Measurements from ENCODE around the gene IL1RAPL2. TPM values are rescaled to one million over a fixed set of nuclear protein-coding genes. Genes with fewer than 3 reads are reported as not detected.

The IL1RAPL2 gene
- total and polyA plus RNA-seq, 2 donors (not counting 3 experiments of a cell fraction or from before 2014, with no cell fraction given), result not detected

GRCh38 chrX:105117621-105118020 is 551.6 kb downstream of the IL1RAPL2 start:
- no peaks in the 10 kb centered on the region for H3K36me3 ChIP-seq (ENCODE audit: control insufficient read depth in 2 of 2, extremely low read depth in 1 of 2, insufficient read depth in 2 of 2, low read length in 2 of 2)
- dilution Hi-C loops (cut with MboI; ENCODE audit: extremely low pct_ligation_motif_present, low sequenced_read_pairs) (no loop called here), intact Hi-C loops (cut with micrococcal nuclease) (no loop called here)
- no peaks in the 10 kb centered on the region for H3K9me1 ChIP-seq (replicated peaks; ENCODE audit: control insufficient read depth, extremely low read depth, insufficient read depth, low read length)
- no TSS peak for BruUV-seq (replicated peaks)
- H3K9me3 ChIP-seq (replicated peaks; ENCODE audit: control insufficient read depth, insufficient read depth, low read length), result no peaks in the 10 kb centered on the region
- H4K20me1 ChIP-seq (replicated peaks; ENCODE audit: control insufficient read depth, extremely low read depth, insufficient read depth, low read length), result no peaks in the 10 kb centered on the region
- no peak for TF ChIP-seq JUN (IDR thresholded peaks at IDR 0.05; ENCODE audit: borderline replicate concordance, insufficient read depth, insufficient read length, low read depth)
- no peak for TF ChIP-seq MAX (IDR thresholded peaks at IDR 0.05; ENCODE audit: insufficient read depth, insufficient read length)
- no peak for TF ChIP-seq POLR2A (IDR thresholded peaks at IDR 0.05; ENCODE audit: low read depth, low read length)
- no peak for TF ChIP-seq CTCF (IDR thresholded peaks at IDR 0.05; ENCODE audit: extremely low read depth in 1 of 2, insufficient read depth in 1 of 2, low read depth in 1 of 2, low read length in 2 of 2)
- H3K27ac ChIP-seq (ENCODE audit: insufficient read depth, low read depth, low read length), result no peak overlapping the region
- no peak overlapping the region for H2AFZ ChIP-seq (ENCODE audit: low read depth, low read length)
- POLR2A ChIA-PET, result no interaction called here
- CTCF ChIA-PET, result no interaction called here
- no peak overlapping the region for H3K4me3 ChIP-seq (replicated peaks in 1 of 3; ENCODE audit: insufficient read depth in 1 of 3, low read depth in 1 of 3, low read length in 3 of 3)
- DNase-seq (ENCODE audit: low read depth, low spot score) (no peak), FAIRE-seq (no peak)
- H3K4me1 ChIP-seq (ENCODE audit: control insufficient read depth, extremely low read depth, insufficient read depth, low read length), result no peaks in the 10 kb centered on the region
- no peak overlapping the region for H3K9ac ChIP-seq (replicated peaks; ENCODE audit: extremely low read depth, insufficient read depth, low read length)
- no peaks in the 10 kb centered on the region for H3K79me2 ChIP-seq (ENCODE audit: control insufficient read depth, insufficient read depth, low read length)
- H3K4me2 ChIP-seq (ENCODE audit: insufficient read depth, low read length), result no peak overlapping the region
- no peaks in the 10 kb centered on the region for H3K27me3 ChIP-seq (ENCODE audit: control insufficient read depth in 2 of 2, insufficient read depth in 2 of 2, low read length in 2 of 2)

- no peaks in the 10 kb centered on the region for H3K79me2 ChIP-seq (ENCODE audit: control insufficient read depth, insufficient read depth, low read length)
- no peak overlapping the region for H3K27ac ChIP-seq (ENCODE audit: insufficient read depth, low read depth, low read length)
- no peak overlapping the region for H2AFZ ChIP-seq (ENCODE audit: low read depth, low read length)
- CTCF ChIA-PET, result no interaction called here
- TF ChIP-seq EZH2 (IDR thresholded peaks at IDR 0.05; ENCODE audit: borderline replicate concordance, low read depth, low read length, severe bottlenecking) (no peak), MAX (IDR thresholded peaks at IDR 0.05; ENCODE audit: insufficient read depth, insufficient read length) (no peak), MYC (IDR thresholded peaks at IDR 0.05; ENCODE audit: low read depth, low read length) (no peak), JUN (IDR thresholded peaks at IDR 0.05; ENCODE audit: borderline replicate concordance, insufficient read depth, insufficient read length, low read depth) (no peak), CTCF (IDR thresholded peaks at IDR 0.05; ENCODE audit: extremely low read depth in 1 of 2, insufficient read depth in 1 of 2, low read depth in 1 of 2, low read length in 2 of 2) (no peak), GATA2 (IDR thresholded peaks at IDR 0.05; ENCODE audit: insufficient read depth, insufficient read length, low read depth, low read length) (no peak)
- BruUV-seq (replicated peaks), result no TSS peak
- no peaks in the 10 kb centered on the region for H3K36me3 ChIP-seq (ENCODE audit: control insufficient read depth in 2 of 2, extremely low read depth in 1 of 2, insufficient read depth in 2 of 2, low read length in 2 of 2)
- POLR2A ChIA-PET, result no interaction called here
- no peak overlapping the region for H3K9ac ChIP-seq (replicated peaks; ENCODE audit: extremely low read depth, insufficient read depth, low read length)
- DNase-seq (ENCODE audit: low read depth, low spot score) (no peak), FAIRE-seq (no peak)
- H3K4me3 ChIP-seq (replicated peaks in 1 of 3; ENCODE audit: insufficient read depth in 1 of 3, low read depth in 1 of 3, low read length in 3 of 3), result no peak overlapping the region
- no peak overlapping the region for H3K4me2 ChIP-seq (ENCODE audit: insufficient read depth, low read length)
- intact Hi-C loops (cut with micrococcal nuclease) (no loop called here), dilution Hi-C loops (cut with MboI; ENCODE audit: extremely low pct_ligation_motif_present, low sequenced_read_pairs) (no loop called here)
- no peaks in the 10 kb centered on the region for H4K20me1 ChIP-seq (replicated peaks; ENCODE audit: control insufficient read depth, extremely low read depth, insufficient read depth, low read length)
- H3K27me3 ChIP-seq (ENCODE audit: control insufficient read depth in 2 of 2, insufficient read depth in 2 of 2, low read length in 2 of 2), result no peaks in the 10 kb centered on the region
- no peaks in the 10 kb centered on the region for H3K9me3 ChIP-seq (replicated peaks; ENCODE audit: control insufficient read depth, insufficient read depth, low read length)
- no peaks in the 10 kb centered on the region for H3K4me1 ChIP-seq (ENCODE audit: control insufficient read depth, extremely low read depth, insufficient read depth, low read length)
- no peaks in the 10 kb centered on the region for H3K9me1 ChIP-seq (replicated peaks; ENCODE audit: control insufficient read depth, extremely low read depth, insufficient read depth, low read length)
These were observed 554.5 kb downstream of the IL1RAPL2 start for GRCh38 chrX:105120463-105120862.
